Upper lobe of left lung (tissue), 6 donors: Measurements from ENCODE around the gene FOXO3. TPM values are rescaled to one million over a fixed set of nuclear protein-coding genes. Genes with fewer than 3 reads are reported as not detected.

ENCODE experiments used
- ATAC-seq, 2 donors: fragments of 200-7000 bp; cut with Tn5 transposase; one replicate each; pipeline ENCODE4 v1.9.1; 2022; ENCODE audit warnings: mild to moderate bottlenecking in 2 of 2, moderate library complexity in 2 of 2; ENCODE audit not compliant: low FRiP score in 2 of 2
- DNase-seq, 2 donors: peaks; one replicate each; pipeline ENCODE4 v3.0.0-alpha.2; 2019 to 2020
- H3K27ac ChIP-seq, 4 donors: fragments of 200-600 bp; sonication (generic); one replicate each; pipeline ENCODE4 v1.5.1; 2016 to 2019
- H3K27me3 ChIP-seq, 4 donors: fragments of 200-600 bp; sonication (generic); one replicate each; pipeline ENCODE4 v1.5.1; 2017 to 2019
- H3K36me3 ChIP-seq, 4 donors: fragments of 200-600 bp; sonication (generic); one replicate each; pipeline ENCODE4 v1.5.1; 2016 to 2019
- H3K4me1 ChIP-seq, 4 donors: fragments of 200-600 bp; sonication (generic); one replicate each; pipeline ENCODE4 v1.5.1; 2018 to 2019
- H3K4me3 ChIP-seq, 4 donors: fragments of 200-600 bp; sonication (generic); one replicate each; pipeline ENCODE4 v1.5.1; 2017 to 2019; ENCODE audit warnings: mild to moderate bottlenecking in 2 of 4, moderate library complexity in 1 of 4
- H3K9me3 ChIP-seq, 4 donors: fragments of 200-600 bp; sonication (generic); one replicate each; pipeline ENCODE4 v1.5.1; 2018 to 2019
- EP300 ChIP-seq, 4 donors: sonication (generic); formaldehyde crosslinking; IDR thresholded peaks; one replicate each; pipeline ENCODE4 v1.5.1; 2017; ENCODE audit warnings: antibody characterized with exemption in 4 of 4, control low read depth in 2 of 4
- POLR2A ChIP-seq, 4 donors: fragments of 450-650 bp; IDR thresholded peaks; one replicate each; pipeline ENCODE4 v1.5.1; 2016 to 2017; ENCODE audit warnings: antibody characterized with exemption in 4 of 4, mild to moderate bottlenecking in 2 of 4
- POLR2AphosphoS5 ChIP-seq, 2 donors: sonication (generic); formaldehyde crosslinking; IDR thresholded peaks; one replicate each; pipeline ENCODE4 v1.5.1; 2017; ENCODE audit warnings: antibody characterized with exemption in 2 of 2
- WGBS, 2 donors: methylation state at CpG; one replicate each; pipeline ENCODE4 v1.1.5; 2017 to 2018; 5-methylcytosine and 5-hydroxymethylcytosine counted together
- small RNA-seq, 4 donors: library from RNA; depleted of rRNA; stranded (forward); fragments of <200 nt; gene quantifications; one replicate each; pipeline ENCODE3, GENCODE V24; 2016
- total RNA-seq, 6 donors: library from RNA; depleted of rRNA in 4 of 6; stranded (reverse); fragments of >200 nt in 4 of 6; gene quantifications; one replicate each; pipeline versions ENCODE4 v1.1.0 to v1.2.1, GENCODE V29; 2016 to 2021
- TF ChIP-seq, protein P1 (sequence below), 6 experiments: fragments of 450-650 bp in 4 of 6; fragments of 200-600 bp in 2 of 6; sonication (generic) in 2 of 6; IDR thresholded peaks; one replicate each; pipeline ENCODE4 v1.5.1; 2016 to 2019; ENCODE audit warnings: antibody characterized with exemption in 6 of 6
- donor health status: DM: no; HTN: no; CAD: no; lungs with moderate emphysema.
- donor health status: DM: no; HTN: yes; CAD: no; lungs with severe emphysema.

Gene FOXO3
- total RNA-seq, 6 donors from 2014 or later, result 52.6 to 101 (median 71.9) TPM

DNA sequence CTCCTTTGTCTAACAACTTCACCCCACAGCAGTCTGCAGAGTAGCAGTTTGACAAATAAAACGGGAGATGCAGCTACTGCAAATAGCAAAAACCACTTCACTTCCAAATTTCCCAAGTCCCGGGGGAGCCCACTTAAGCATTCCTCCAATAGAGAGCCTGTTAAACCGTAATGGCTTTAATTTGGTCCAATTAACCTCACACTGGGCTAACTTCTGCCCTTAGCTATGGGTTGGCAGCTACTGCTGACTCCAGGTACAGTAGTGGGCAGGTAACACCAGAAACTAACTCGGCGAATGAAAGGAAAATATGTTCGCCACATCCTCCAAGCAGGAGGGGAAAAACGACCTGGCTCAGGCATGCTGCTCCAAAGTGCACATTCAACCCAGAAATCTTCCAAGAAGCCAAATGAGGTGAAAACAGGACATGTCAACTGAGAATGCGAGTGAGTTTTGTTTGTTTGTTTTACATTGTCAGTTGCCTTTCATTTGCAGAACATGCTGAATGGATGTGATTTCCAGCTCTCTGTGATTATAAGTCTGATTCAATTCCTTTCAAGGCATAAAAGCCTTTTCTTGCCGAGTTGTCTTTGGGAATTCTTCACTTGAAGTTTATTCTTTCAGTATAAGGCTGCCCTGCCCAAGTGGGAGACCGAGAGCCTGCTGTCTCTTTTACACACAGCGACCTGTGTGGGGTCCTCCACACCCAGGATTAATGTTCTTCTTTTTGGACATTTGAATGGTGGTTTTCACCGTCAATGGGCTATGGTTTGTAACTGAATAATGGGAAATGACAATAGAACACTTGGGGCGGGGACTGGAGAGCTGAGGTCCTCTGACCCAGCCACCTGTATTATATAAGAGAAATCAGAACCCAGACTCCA lies 170.2 kb downstream of the FOXO3 start:
- ATAC-seq, result no peak
- Histone ChIP-seq H3K4me3 (no peak overlapping the region), H3K27me3 (no peaks in the 10 kb centered on the region), H3K36me3 (no peaks in the 10 kb centered on the region), H3K9me3 (no peaks in the 10 kb centered on the region), H3K27ac (no peak overlapping the region), H3K4me1 (no peaks in the 10 kb centered on the region)
- no peak for DNase-seq
- WGBS, 2 donors, result 55 to 58% methylated on average over 13 of the region's 13 CpGs
- TF ChIP-seq POLR2A (IDR thresholded peaks at IDR 0.05) (no peak), POLR2AphosphoS5 (IDR thresholded peaks at IDR 0.05) (no peak), EP300 (IDR thresholded peaks at IDR 0.05) (no peak)
- TF ChIP-seq, protein P1, sequence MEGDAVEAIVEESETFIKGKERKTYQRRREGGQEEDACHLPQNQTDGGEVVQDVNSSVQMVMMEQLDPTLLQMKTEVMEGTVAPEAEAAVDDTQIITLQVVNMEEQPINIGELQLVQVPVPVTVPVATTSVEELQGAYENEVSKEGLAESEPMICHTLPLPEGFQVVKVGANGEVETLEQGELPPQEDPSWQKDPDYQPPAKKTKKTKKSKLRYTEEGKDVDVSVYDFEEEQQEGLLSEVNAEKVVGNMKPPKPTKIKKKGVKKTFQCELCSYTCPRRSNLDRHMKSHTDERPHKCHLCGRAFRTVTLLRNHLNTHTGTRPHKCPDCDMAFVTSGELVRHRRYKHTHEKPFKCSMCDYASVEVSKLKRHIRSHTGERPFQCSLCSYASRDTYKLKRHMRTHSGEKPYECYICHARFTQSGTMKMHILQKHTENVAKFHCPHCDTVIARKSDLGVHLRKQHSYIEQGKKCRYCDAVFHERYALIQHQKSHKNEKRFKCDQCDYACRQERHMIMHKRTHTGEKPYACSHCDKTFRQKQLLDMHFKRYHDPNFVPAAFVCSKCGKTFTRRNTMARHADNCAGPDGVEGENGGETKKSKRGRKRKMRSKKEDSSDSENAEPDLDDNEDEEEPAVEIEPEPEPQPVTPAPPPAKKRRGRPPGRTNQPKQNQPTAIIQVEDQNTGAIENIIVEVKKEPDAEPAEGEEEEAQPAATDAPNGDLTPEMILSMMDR (IDR thresholded peaks at IDR 0.05), result no peak

DNA sequence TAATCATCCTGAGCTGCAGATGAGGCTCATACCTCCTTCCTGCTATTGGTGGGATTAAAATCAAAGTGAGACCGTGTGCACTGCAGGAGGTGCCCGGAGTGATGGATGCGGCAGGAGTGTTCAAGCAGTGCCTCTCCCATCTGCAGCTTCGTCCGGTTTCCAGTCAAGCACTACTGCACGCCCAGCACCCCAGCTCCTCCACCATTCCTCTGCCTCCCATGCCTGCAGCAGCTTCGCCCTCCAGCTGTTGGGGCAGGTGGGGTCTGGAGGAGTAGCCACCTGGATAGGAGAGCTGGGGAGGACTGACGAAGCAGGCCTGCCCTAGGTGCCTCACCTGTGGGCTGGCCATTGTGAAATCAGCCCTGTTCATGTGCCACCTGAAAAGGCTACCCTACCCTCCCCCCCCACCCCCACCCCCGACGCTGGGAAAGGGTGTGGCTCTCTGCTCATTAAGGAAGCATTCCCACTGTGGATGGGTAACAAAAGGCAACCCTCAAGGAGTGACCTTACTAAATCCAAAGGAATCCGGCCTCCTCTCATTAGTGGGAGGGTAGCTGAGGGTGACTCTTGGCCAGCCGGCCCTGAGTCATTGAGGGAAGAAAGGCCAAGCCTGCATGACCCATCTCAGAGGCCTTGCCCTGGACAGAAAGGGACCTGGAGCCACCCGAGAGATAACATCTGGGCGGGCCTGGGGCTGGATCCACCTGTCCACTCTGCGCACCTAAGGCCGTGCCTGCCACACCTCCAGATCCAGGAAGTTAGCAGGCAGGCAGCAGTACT lies 171.6 kb downstream of the FOXO3 start:
- Histone ChIP-seq H3K27me3 (no peaks in the 10 kb centered on the region), H3K9me3 (no peaks in the 10 kb centered on the region), H3K4me3 (no peak overlapping the region), H3K27ac (no peak overlapping the region), H3K4me1 (peaks cover 3 to 6% (median 4%) of the 10 kb centered on the region in 4 donors), H3K36me3 (no peaks in the 10 kb centered on the region)
- 84 to 89% methylated on average over 8 to 16 of the region's 16 CpGs for WGBS, 2 donors
- ATAC-seq (no peak), DNase-seq (no peak)
- TF ChIP-seq, protein P1 (IDR thresholded peaks at IDR 0.05), result no peak
- no peak for TF ChIP-seq EP300 (IDR thresholded peaks at IDR 0.05)
- TF ChIP-seq POLR2AphosphoS5 (IDR thresholded peaks at IDR 0.05), result no peak
- no peak for TF ChIP-seq POLR2A (IDR thresholded peaks at IDR 0.05)

DNA sequence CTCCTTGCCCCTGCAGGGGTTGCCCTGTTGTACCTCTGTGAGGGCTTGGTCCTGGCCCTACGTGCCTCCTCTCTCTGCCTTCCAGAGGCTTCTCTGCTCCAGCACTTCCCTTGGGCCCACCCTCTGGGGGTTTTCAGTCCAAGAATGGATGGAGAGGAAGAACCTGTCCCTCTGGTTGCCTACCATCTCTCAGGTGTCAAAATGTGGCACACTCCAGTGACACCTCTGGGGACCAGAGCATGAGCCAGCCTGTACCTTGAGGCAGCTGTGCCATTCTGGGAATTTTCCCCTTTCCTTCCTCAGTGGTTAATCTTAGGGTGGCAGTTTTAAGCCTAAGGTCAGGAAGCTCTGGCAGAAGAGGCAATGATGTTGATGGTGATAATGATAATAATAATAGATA lies 172.3 kb downstream of the FOXO3 start:
- ATAC-seq (no peak), DNase-seq (no peak)
- no peaks in the 10 kb centered on the region for H3K9me3 ChIP-seq
- H3K4me1 ChIP-seq, result peaks cover 3 to 7% (median 6%) of the 10 kb centered on the region in 4 donors
- no peak overlapping the region for H3K27ac ChIP-seq
- no peaks in the 10 kb centered on the region for H3K27me3 ChIP-seq
- H3K4me3 ChIP-seq, result no peak overlapping the region
- no peaks in the 10 kb centered on the region for H3K36me3 ChIP-seq
- WGBS, 2 donors, result 91 to 95% methylated on average over 1 of the region's 1 CpG
- no peak for TF ChIP-seq POLR2AphosphoS5 (IDR thresholded peaks at IDR 0.05)
- TF ChIP-seq EP300 (IDR thresholded peaks at IDR 0.05), result no peak
- TF ChIP-seq, protein P1 (IDR thresholded peaks at IDR 0.05), result no peak

DNA sequence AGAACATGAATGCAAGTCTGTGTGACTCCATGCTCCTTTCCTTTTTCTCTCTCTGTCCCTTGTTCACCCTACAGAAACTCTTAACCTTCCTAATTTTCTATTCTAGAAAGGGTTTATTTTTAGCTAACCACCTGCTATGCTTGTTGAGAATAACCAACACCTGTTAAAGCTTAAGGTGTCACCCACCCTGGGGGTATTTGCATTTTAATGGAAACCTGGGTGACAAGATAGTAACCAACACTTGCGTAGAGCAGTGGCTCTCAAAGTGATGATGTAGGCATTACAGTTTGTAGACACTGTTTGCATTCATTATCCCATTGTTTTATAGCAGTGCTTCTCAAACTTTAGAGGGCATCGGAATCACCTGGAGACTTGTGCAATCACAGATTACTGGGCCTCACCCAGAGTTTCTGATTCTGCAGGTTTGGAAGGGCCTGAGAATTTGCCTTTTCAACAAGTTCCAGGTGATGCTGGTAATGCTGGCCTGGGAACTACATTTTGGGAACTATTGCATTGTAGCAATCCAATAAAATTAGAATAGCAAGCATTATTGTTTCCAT lies 173.1 kb downstream of the FOXO3 start:
- no peak for ATAC-seq
- Histone ChIP-seq H3K27ac (no peak overlapping the region), H3K9me3 (no peaks in the 10 kb centered on the region), H3K4me3 (no peak overlapping the region), H3K4me1 (peaks cover 6 to 12% (median 9%) of the 10 kb centered on the region in 4 donors), H3K27me3 (no peaks in the 10 kb centered on the region), H3K36me3 (no peaks in the 10 kb centered on the region)
- WGBS, 2 donors, result 94 to 98% methylated on average over 2 of the region's 2 CpGs
- TF ChIP-seq POLR2A (IDR thresholded peaks at IDR 0.05) (no peak), EP300 (IDR thresholded peaks at IDR 0.05) (no peak), POLR2AphosphoS5 (IDR thresholded peaks at IDR 0.05) (no peak)
- TF ChIP-seq, protein P1 (IDR thresholded peaks at IDR 0.05), result no peak
- DNase-seq, result no peak

Small RNA genes within 50 kb of the gene (small RNA-seq; reads per million reads assigned to genes)
- 0 reads per million in 4 donors for gene AL391646.1
- 0 reads per million in 4 donors for gene SUMO2P8
